Right lobe of liver (tissue), 4 donors: Measurements from ENCODE around the gene COPA.

Experiments
- POLR2A ChIP-seq: fragments of 450-650 bp; IDR thresholded peaks from one replicate; pipeline ENCODE4 v1.6.1; 2017; ENCODE audit warnings: antibody characterized with exemption, mild to moderate bottlenecking
- TF ChIP-seq, protein P1 (sequence below), 4 donors: fragments of 200-600 bp in 3 of 4; fragments of 450-650 bp in 1 of 4; IDR thresholded peaks; one replicate each; pipeline versions ENCODE4 v1.5.1 to v1.8.0; 2016 to 2022; ENCODE audit warnings: antibody characterized with exemption in 4 of 4, mild to moderate bottlenecking in 2 of 4
- donor health status: DM: no; HTN: no; CAD: no.
- donor health status: DM: no; HTN: no; CAD: no.
- donor health status: DM: no; HTN: yes; CAD: no.

GRCh38 chr1:160354388-160354985 lies 11.4 kb upstream of the COPA start:
- TF ChIP-seq, protein P1, sequence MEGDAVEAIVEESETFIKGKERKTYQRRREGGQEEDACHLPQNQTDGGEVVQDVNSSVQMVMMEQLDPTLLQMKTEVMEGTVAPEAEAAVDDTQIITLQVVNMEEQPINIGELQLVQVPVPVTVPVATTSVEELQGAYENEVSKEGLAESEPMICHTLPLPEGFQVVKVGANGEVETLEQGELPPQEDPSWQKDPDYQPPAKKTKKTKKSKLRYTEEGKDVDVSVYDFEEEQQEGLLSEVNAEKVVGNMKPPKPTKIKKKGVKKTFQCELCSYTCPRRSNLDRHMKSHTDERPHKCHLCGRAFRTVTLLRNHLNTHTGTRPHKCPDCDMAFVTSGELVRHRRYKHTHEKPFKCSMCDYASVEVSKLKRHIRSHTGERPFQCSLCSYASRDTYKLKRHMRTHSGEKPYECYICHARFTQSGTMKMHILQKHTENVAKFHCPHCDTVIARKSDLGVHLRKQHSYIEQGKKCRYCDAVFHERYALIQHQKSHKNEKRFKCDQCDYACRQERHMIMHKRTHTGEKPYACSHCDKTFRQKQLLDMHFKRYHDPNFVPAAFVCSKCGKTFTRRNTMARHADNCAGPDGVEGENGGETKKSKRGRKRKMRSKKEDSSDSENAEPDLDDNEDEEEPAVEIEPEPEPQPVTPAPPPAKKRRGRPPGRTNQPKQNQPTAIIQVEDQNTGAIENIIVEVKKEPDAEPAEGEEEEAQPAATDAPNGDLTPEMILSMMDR (IDR thresholded peaks at IDR 0.05), result peak; percentile 20 to 37 (median 34)
- TF ChIP-seq POLR2A, result no peak
